Measurements from ENCODE around the gene FRMD4B.

Gene FRMD4B

DNA sequence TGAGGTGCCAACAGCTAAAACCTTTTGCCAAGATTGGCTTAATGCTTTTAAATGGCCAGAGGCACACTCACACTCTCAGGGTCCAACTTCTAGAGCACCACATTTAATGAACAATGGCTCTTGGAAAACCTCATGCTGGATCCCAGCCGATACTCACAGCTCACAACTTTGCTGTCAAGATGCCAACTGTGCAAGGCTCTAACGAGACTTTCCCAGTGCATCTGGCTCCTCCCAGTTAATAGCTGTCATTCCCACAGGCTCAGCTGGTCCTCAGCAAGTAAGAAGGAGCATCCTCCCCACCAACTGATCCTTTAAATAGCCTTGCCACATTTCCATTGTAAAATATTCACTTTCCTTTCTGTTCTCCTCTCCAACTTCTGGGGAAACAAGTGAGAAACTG, 20.3 kb upstream of the FRMD4B start:
- no peak for DNase-seq (ENCODE audit: extremely low read depth in 1 of 2, low read depth in 1 of 2)

DNA sequence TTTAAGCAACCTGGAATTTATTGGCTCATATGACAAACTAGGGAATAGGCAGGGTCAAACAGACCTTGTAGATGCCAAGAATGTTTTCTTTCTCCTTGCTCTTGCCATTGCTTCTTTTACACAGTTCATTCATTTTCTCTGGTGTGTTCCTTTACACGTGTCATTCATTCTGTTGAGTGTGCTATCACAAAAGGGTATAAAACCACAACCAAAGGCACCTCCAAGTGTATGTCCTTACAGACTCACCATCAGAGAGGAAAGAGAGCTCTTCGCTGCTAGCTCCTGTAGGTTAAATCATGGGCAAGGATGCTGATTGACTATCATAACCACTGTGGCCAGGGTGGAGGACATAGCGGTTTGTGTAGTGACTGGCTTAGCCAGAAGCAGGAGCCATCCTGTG, 19.2 kb upstream of the FRMD4B start:
- no peak for DNase-seq (ENCODE audit: extremely low read depth in 1 of 2, low read depth in 1 of 2)

DNA sequence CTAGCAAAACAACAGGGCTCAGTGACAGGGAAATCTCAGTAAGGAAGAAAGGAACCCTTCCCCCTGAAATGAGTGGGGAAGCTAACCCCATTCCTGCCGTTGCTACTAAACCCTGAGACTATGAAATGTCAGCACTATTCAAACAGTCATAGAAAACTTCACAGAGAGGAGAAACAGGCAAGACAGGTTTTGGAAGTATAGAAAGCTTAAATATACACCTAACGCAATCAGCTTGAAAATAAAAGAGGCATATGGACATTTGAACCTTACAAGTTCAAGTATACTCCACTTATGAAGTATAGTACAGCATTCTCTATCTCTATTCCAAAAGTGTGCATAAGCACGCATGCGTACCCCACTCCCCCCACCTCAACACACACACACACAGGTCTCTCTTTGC, 17.6 kb upstream of the FRMD4B start:
- DNase-seq (ENCODE audit: extremely low read depth in 1 of 2, low read depth in 1 of 2), result no peak

DNA sequence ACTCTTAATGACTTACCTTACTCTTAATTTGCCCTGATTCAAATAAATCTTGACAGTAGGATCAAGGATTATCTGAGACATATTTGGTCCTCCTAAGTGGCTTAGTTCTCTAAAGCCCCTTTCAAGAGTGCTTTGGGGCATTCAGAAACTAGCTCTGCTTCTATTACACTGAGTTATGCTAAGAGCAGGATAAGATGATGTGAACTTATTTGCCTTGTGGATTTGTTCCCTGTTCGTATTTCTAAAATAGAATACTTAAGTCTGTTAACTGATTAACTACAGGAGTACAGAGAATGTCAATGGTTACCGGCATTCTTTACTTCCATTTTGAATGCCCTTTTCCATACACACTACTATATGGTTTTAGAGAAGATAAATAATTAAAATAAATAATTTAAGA, 14.8 kb upstream of the FRMD4B start:
- DNase-seq (ENCODE audit: extremely low read depth in 1 of 2, low read depth in 1 of 2), result no peak

DNA sequence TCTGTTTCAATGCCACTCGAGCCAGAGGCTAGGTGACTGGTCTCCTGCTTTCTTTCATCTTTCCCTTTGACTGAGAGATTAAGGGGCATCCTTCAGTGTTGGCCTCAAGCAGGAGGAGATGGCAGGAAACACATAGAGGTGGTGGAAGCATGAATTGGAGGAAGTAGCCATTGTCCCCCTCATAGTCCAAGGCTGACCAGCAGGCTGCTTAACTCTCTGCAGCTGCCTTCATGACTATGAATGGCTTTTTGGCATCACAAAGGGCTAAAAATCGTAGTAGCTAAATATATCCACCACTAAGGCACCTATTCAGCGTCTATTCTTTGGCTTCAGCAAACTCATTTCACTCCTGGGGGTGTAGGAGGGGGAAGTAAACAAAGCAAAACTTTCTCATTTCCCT, 7.0 kb upstream of the FRMD4B start:
- DNase-seq (ENCODE audit: extremely low read depth in 1 of 2, low read depth in 1 of 2), result no peak

DNA sequence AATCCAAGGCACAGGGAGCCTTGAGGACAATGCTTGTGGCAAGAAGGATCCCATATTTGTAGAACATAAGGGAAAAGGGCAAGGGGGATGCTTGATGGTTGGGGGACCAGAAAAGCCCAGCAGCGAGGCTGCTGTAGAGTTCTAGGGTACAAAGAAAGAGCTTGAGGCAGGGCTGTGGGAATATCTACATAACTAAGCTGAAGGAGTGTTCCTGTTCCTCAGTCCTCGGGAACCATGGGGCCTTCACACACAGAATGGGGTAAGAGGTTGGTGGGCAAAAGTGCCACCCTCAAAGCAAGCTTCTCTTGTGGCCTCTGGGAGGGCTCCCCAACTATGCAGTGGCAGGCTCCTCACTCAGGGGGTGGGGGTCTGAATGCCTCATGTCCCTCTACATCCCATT, 6.5 kb upstream of the FRMD4B start:
- DNase-seq (ENCODE audit: extremely low read depth in 1 of 2, low read depth in 1 of 2), result no peak

DNA sequence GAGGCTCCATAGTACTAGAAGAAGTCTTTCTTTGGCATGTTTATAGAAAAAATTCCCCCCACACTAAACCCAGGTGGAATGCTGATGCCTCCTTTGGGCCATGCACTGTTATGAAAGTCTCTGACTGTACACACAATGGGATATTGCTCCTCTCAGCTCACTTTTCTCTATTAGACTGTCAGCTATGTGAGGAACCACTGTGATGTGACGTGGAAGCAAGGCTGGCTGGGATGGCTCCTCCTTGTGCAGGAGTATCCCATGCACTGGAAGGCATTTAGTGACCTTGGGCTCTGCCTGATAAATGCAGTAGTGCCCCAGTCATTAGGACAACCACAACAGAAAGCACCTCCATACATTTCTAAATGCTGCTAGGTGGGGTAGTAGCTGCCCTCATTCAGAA, 5.7 kb upstream of the FRMD4B start:
- DNase-seq (ENCODE audit: extremely low read depth in 1 of 2, low read depth in 1 of 2), result no peak

DNA sequence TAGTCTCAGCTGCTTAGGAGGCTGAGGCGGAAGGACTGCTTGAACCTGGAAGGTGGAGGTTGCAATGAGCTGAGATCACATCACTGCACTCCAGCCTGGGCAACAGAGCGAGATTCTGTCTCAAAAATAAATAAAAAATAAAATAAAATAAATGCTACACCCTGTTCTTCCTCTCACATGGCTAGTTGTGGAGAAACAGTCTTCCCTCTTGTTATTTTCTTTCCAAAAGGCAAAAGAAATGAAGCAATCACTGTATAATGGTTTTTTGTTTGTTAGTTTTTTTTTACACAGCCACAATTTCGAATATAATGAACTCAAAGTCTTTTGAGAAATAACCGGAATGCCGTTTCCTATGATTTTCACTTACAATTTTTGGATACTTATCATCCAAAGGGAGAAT, 4.9 kb upstream of the FRMD4B start:
- DNase-seq (ENCODE audit: extremely low read depth in 1 of 2, low read depth in 1 of 2), result no peak

DNA sequence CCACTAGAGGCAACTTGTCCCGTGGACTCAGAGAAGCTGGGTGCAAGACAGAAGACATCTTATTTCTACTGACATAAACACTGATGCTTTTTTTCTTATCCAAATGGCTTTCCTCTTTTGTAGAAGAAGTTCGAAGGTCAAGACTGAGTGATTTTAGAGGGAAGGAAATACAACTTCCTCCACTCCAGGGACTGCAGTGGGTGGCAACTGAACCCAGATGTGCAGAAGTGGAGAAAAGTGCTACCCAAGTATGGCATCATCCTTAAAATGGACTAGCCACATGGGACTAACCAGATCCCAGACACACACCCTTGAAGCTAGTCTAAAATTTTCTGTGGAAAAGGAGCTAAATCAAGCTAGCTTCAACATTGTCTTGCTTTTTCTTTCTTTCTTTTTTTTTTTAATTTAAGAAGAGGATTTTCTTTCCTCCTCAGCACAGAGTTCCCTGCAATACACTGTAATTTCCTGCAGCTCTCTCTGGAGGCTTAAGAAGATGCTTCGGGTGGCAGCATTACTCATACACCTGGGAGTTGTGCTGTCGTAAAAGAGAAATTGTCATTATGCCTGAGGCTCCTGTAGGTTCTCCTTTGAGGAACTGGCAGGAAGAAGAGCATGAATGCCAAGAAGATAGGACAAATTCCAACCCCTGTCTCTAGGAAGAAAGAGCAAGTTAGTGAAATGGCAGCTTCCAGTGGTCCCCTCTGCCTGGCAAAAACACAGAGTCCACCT, 3.8 kb upstream of the FRMD4B start:
- DNase-seq (ENCODE audit: extremely low read depth in 1 of 2, low read depth in 1 of 2), result no peak

DNA sequence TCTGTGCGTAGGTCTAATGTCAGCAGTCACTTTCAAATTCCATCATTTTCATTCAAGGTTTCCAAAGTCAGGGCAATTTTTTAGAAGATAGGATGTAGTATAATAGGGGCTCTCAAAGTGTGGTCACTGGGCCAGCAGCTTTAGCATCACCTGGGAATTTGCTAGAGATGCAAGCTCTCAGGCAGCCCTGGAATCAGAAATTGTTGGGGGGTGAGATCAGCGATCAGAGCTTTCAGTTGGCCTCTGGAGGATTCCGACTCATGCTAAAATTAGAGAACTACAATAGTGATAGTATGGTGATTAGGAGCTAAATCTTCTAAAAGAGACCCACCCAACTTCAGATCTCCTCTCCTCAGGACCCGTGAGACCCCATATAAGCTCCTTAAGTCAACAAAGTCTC, 2.4 kb upstream of the FRMD4B start:
- DNase-seq (ENCODE audit: extremely low read depth in 1 of 2, low read depth in 1 of 2), result no peak

DNA sequence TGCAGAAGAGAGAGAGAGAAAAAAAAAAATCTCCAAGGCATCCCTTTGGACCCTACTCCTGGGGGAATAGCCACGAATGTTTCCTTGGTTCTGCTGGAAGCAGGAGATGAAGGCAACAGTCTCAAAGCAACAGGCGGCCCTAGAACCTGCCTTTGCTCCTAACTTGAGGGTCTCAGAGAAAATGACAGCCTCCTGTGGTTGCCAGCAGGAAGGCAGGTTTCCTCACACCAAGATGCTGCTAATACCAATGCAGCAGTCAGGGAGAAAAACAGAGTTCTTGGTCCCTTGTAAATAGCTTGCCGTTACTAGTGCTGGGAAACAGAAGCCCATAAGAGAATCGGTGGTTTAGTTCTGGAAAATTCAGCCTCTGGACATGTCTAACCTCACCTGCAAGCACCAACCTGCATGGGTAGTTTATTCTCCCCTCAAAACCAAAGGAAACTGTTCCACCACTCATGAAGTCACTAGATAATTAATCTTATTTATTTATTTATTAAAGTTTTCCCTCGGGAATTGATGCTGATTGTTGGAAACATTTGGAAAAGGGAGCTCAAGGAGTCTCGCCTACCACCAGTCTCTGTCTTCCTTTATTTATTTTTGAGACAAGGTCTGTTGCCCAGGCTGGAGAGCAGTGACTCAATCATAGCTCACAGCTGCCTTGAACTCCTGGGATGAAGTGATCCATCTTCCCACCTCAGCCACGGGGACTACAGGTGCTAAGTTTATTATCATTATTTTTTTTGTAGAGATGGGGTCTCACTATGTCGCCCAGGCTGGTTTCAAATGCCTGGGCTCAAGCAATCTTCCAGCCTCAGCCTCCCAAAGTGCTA, 883 bp upstream of the FRMD4B start:
- no peak for DNase-seq (ENCODE audit: extremely low read depth in 1 of 2, low read depth in 1 of 2)

DNA sequence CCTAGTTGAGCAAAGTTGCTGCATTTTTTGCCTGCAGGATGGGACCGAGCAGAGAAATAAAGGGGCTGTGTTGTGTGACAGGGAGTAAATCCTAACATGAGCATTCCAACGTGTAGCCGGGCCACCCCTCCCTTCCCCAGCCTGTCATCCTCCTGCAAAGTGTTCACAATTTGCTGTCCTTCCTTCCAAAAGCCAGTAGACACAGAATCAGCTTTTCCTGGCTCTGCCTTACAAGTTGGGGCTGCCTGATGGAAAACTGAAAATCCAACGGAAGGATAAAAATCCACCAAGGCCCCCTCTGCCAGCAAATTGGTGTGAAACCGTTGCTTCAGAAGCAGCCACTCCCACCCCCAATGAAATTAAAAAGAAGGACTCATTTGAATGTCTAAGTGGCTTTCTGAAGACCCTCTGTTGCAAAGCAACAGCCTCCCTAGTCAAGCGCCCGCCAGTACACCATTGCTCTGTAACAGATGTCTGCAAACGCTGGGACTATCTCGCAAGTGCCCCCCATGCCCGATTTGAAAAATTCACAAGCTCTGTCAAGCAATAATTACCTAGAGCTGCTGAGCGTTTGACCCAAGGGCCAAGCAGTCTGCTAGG, 665 bp downstream of the FRMD4B start:
- no peak for DNase-seq (ENCODE audit: extremely low read depth in 1 of 2, low read depth in 1 of 2)

DNA sequence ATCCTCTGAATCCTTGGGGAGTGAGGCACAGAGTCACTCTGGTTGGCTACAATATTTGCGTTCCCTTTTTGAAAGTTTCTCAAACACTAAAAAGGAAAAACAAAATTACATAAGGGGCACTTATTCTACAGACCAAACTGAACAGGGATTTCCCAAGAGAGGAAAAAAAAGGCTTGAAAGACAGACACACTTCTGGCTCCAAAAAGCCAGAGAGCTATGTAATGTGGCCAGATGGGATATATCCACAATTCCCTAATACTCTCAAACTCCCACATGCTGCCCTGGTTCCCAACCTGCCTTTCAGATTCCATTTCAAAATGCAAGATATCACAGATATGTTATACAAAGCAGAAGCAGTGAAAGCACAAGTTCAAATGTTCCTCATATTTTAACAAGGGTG, 1.6 kb downstream of the FRMD4B start:
- DNase-seq (ENCODE audit: extremely low read depth in 1 of 2, low read depth in 1 of 2), result no peak

DNA sequence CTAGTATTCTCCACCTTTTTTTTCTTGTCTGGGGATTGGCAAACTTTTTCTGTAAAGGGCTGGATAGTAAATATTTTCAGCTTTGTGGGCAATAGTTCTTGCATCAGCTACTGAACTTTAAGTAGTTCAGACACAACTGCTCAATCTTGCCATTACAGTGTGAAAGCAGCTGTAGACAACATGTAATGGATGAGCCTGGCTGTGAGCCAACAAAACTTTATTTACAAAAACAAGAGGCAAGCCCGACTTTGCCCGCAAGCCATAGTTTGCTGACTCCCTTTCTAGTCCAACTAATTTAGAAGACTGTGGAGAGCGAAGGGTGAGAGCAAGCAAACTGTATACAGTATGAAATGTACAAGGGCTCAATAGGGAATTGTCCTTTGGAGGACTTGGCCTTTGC, 6.2 kb downstream of the FRMD4B start:
- no peak for DNase-seq (ENCODE audit: extremely low read depth in 1 of 2, low read depth in 1 of 2)

DNA sequence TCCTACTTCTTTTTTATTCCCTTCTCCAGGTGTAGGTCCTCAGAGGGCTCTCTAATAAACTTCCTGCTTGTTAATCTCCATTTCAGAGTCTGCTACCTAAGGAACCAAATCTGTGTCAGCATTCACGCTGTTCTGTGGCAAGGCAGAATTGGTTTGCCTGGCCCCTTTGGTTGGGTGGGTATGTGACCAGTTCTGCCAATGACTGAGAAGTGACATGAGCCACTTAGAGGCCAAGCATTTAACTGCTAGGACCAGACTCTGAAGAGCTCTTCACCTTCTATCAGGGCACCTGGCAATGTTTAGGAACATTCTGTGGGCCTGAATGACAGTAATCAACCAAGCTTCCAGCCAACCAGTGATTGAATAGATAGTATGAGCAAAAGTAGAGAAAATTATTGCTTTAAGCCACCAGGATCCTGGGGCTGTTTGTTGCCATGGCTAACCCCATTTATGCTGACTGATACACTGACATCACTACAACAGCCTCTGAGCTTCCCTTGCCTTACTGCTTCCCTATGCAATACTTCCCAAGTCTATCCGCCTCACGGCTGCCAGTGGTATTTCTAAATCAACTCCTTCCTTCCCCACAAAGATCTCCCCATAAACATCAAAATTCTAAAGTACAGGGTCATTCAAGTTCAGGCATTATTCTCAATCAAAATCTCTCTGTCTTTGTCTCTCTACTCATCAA, 7.6 kb downstream of the FRMD4B start:
- no peak for DNase-seq (ENCODE audit: extremely low read depth in 1 of 2, low read depth in 1 of 2)

DNA sequence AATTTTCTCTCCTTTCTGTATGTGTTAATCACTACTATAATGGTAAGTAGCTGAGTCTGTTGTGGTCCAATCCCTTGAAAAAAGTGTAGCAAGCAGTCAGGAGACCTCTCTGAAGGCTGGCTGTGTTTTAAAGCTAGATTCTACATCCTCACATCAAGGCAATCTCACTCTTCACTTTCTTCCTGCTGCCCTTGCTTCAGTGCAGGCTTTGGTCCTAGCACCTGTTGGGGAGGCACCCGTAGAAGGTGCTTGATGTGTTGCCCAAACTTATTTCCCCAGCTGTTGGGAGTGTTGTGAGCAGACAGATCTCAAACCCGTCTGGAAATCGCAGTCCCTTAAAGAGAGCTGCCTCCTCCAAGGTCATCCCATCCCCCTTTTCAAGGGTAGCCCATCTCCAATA, 8.6 kb downstream of the FRMD4B start:
- no peak for DNase-seq (ENCODE audit: extremely low read depth in 1 of 2, low read depth in 1 of 2)

DNA sequence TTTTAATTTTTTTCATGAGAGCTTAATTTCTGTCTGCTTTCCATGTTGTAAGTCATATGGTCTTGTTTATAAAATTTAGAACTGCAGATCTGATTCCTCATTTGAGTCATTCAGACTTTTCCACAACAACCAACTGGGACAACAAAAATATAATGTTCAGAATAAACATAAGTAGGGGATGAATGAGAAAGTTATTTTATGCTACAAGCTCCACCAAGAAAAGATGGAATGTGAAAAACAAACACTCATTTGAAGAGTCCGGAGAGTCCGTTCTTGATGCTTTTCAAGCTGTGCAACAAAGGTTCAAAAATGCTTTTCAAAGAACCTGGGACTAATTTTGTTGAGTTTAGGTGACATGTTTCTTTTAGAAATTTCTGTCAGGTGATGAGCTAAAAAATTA, 9.2 kb downstream of the FRMD4B start:
- no peak for DNase-seq (ENCODE audit: extremely low read depth in 1 of 2, low read depth in 1 of 2)

DNA sequence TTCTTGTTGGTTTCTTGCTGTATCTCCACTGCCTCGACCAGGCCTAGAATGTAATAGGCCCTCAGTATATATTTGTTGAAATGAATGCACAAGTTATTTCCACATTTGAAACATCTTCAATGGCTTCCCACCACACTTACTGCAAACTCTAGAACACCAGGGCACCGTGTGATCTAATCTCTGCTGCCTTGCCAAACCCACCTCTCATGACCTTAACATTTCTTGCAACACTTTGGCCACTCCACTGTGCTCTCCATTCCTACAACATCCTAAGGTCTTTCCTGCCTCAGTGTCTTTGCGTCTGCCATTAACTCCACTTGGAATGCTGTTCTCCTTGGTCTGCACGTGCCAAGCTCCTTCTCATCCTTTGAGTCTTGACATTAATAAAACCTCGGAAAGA, 14.1 kb downstream of the FRMD4B start:
- DNase-seq (ENCODE audit: extremely low read depth in 1 of 2, low read depth in 1 of 2), result no peak

DNA sequence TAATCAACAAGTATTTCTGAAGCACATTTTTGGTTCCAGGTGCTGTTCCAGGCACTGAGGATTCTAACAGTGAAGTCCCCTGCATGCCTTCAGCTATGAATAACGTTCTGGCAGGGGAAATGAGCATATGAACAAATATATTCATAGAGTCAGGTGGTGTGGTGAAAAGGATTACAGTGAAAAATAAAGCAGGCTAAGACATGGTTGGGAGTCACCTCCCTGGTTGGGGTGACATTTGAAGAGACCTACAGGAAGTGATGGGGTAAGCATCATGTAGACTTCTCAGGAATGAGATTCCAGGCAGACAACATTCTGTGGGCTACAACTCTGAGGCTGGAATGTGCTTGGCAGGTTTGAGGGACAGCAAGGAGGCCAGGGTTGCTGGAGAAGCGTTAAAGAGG, 15.0 kb downstream of the FRMD4B start:
- DNase-seq (ENCODE audit: extremely low read depth in 1 of 2, low read depth in 1 of 2), result no peak

DNA sequence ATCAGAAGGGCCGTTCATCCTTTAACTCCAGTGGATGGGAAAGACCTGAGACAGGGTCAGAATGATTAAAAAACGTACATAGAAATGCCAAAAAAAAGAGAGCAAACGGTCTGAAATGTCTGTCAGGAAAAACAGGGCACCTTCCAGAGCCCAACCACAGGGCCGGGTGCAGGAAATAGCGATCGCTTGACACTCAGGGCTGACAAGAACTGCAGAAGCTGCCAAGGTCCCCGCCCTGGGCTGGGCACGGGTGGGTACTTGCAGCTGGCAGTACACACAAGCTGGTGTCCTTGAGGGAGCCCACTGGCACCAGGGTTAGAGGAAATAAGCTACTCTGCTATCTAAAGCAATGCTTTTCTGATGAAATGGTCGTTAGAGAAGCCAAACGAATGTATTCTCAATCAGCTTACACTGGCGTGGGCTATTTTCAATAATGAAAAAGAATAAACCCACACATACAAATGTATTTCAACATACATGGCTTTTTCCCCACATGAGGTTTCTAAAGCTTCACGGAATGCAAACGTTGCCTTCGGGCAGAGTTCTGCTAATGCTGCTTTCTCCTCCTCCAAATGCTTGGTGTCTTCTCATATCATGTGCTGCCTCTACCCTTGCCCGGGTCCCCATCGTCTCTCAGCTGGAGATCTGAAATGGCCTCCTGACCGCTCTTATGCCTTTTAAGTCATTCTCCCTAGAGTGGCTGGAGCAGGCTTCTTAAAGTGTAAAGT, 15.6 kb downstream of the FRMD4B start:
- no peak for DNase-seq (ENCODE audit: extremely low read depth in 1 of 2, low read depth in 1 of 2)
